H1 (cell line): ENCODE data around the gene MX1. TPM values are rescaled to one million over a fixed set of nuclear protein-coding genes. Genes with fewer than 3 reads are reported as not detected.

Experiments used
- CTCF ChIA-PET: fragments of 300-600 bp; sonication (Branson Sonifier 250); formaldehyde crosslinking; loops from one replicate; lab custom pipeline; 2021; ENCODE audit not compliant: partially characterized antibody; lab: Charles Lee
- POLR2A ChIA-PET: fragments of 300-600 bp; sonication (Branson Sonifier 250); formaldehyde crosslinking; loops from one replicate; lab custom pipeline; 2021; ENCODE audit warnings: inconsistent platforms; ENCODE audit not compliant: partially characterized antibody; lab: Charles Lee
- DNase-seq, 2 experiments: peaks; one replicate each; pipeline versions ENCODE4 v3.0.0 to v3.0.0-alpha.2; 2010 to 2022; ENCODE audit warnings: low spot score in 2 of 2, low read depth in 1 of 2, mixed read lengths in 1 of 2
- FAIRE-seq: peaks from 2 replicates; lab custom pipeline; 2011; peaks lifted over from hg19 to GRCh38; lab: Jason Lieb, UNC
- H2AFZ ChIP-seq: 2 replicates; pipeline ENCODE4 v1.8.1; 2012; ENCODE audit warnings: low read length, inconsistent platforms
- H2AK5ac ChIP-seq: 2 replicates; pipeline ENCODE4 v1.6.1; 2013; ENCODE audit warnings: low read depth, low read length
- H2BK120ac ChIP-seq: replicated peaks from 2 replicates; pipeline ENCODE3; 2013; ENCODE audit warnings: low read depth, low read length, inconsistent platforms
- H2BK12ac ChIP-seq: 2 replicates; pipeline ENCODE4 v1.6.1; 2013; ENCODE audit warnings: low read depth, low read length
- H2BK15ac ChIP-seq: 2 replicates; pipeline ENCODE4 v1.6.1; 2013; ENCODE audit warnings: low read length
- H2BK20ac ChIP-seq: 2 replicates; pipeline ENCODE4 v1.6.1; 2013; ENCODE audit warnings: low read length
- H2BK5ac ChIP-seq: 2 replicates; pipeline ENCODE4 v1.6.1; 2013; ENCODE audit warnings: low read depth, low read length
- H3K14ac ChIP-seq: 2 replicates; pipeline ENCODE4 v1.6.1; 2013; ENCODE audit warnings: inconsistent platforms; ENCODE audit not compliant: insufficient read length
- H3K18ac ChIP-seq: 2 replicates; pipeline ENCODE4 v1.6.1; 2013; ENCODE audit warnings: low read length; ENCODE audit errors: extremely low read depth
- H3K23ac ChIP-seq: 2 replicates; pipeline ENCODE4 v1.6.1; 2013; ENCODE audit warnings: inconsistent platforms; ENCODE audit not compliant: insufficient read length
- H3K23me2 ChIP-seq: 2 replicates; pipeline ENCODE4 v1.6.1; 2013; ENCODE audit warnings: low read depth, low read length
- H3K27ac ChIP-seq: 2 replicates; pipeline ENCODE4 v1.6.1; 2011; ENCODE audit warnings: low read depth, low read length, inconsistent platforms
- H3K27me3 ChIP-seq, 4 experiments: replicated peaks in 1 of 4; 1 replicate in 1 of 4; 2 replicates in 3 of 4; pipeline versions ENCODE4 v1.6.1 to v1.8.1; 2011 to 2013; ENCODE audit warnings: low read length in 3 of 4, mild to moderate bottlenecking in 3 of 4, inconsistent platforms in 2 of 4, mixed read lengths in 2 of 4, moderate library complexity in 1 of 4; ENCODE audit not compliant: control insufficient read depth in 3 of 4, insufficient read depth in 3 of 4; ENCODE audit errors: extremely low read depth in 1 of 4
- H3K36me3 ChIP-seq, 4 experiments: 2 replicates each; pipeline versions ENCODE4 v1.6.1 to v1.8.1; 2011 to 2013; ENCODE audit warnings: mild to moderate bottlenecking in 4 of 4, low read length in 3 of 4, moderate library complexity in 2 of 4, control low read depth in 1 of 4, inconsistent platforms in 1 of 4; ENCODE audit not compliant: insufficient read depth in 4 of 4, control insufficient read depth in 2 of 4
- H3K4ac ChIP-seq: replicated peaks from 2 replicates; pipeline ENCODE3; 2013; ENCODE audit warnings: low read length, low read depth, mixed read lengths, inconsistent platforms; ENCODE audit not compliant: insufficient read length
- H3K4me1 ChIP-seq, 4 experiments: replicated peaks in 1 of 4; 1 replicate in 1 of 4; 2 replicates in 3 of 4; pipeline versions ENCODE4 v1.6.1 to v1.8.1; 2011 to 2013; ENCODE audit warnings: low read length in 3 of 4, inconsistent platforms in 2 of 4, mixed read lengths in 1 of 4; ENCODE audit not compliant: insufficient read depth in 4 of 4, control insufficient read depth in 3 of 4
- H3K4me2 ChIP-seq, 2 experiments: 2 replicates each; pipeline versions ENCODE4 v1.6.1 to v1.8.1; 2011 to 2013; ENCODE audit warnings: low read depth in 2 of 2, low read length in 2 of 2, control low read depth in 1 of 2, inconsistent platforms in 1 of 2, mild to moderate bottlenecking in 1 of 2; ENCODE audit not compliant: insufficient read depth in 1 of 2
- H3K4me3 ChIP-seq, 4 experiments: fragments of 200-600, 300-600 bp in 1 of 4; sonication (generic), shearing (Covaris generic), sonication (Bioruptor Twin) in 1 of 4; 2 replicates each; pipeline versions ENCODE4 v1.5.1 to v1.8.1; 2011 to 2016; ENCODE audit warnings: low read length in 4 of 4, low read depth in 3 of 4, control low read depth in 2 of 4, inconsistent platforms in 2 of 4, mild to moderate bottlenecking in 2 of 4, mixed read lengths in 1 of 4, moderate library complexity in 1 of 4; ENCODE audit not compliant: insufficient read depth in 2 of 4; ENCODE audit errors: extremely low read depth in 1 of 4
- H3K56ac ChIP-seq: replicated peaks from 2 replicates; pipeline ENCODE3; 2013; ENCODE audit warnings: low read depth, mild to moderate bottlenecking, mixed read lengths, low read length, inconsistent platforms; ENCODE audit not compliant: insufficient read length
- H3K79me1 ChIP-seq: 2 replicates; pipeline ENCODE4 v1.6.1; 2013; ENCODE audit warnings: low read depth, low read length, control low read depth
- H3K79me2 ChIP-seq, 2 experiments: 2 replicates each; pipeline versions ENCODE4 v1.6.1 to v1.8.1; 2012 to 2013; ENCODE audit warnings: low read length in 2 of 2, mild to moderate bottlenecking in 2 of 2, inconsistent platforms in 1 of 2; ENCODE audit not compliant: insufficient read depth in 2 of 2, control insufficient read depth in 1 of 2
- H3K9ac ChIP-seq, 4 experiments: replicated peaks in 1 of 4; 1 replicate in 1 of 4; 2 replicates in 3 of 4; pipeline versions ENCODE4 v1.6.1 to v1.8.1; 2011 to 2013; ENCODE audit warnings: low read depth in 3 of 4, low read length in 3 of 4, control low read depth in 2 of 4, mild to moderate bottlenecking in 2 of 4, moderate library complexity in 2 of 4, inconsistent platforms in 1 of 4; ENCODE audit errors: extremely low read depth in 1 of 4
- H3K9me3 ChIP-seq, 2 experiments: 2 replicates each; pipeline versions ENCODE4 v1.6.1 to v1.8.1; 2012 to 2013; ENCODE audit warnings: mild to moderate bottlenecking in 2 of 2, moderate library complexity in 2 of 2, control low read depth in 1 of 2, inconsistent platforms in 1 of 2, low read depth in 1 of 2, low read length in 1 of 2, mixed read lengths in 1 of 2; ENCODE audit not compliant: insufficient read depth in 2 of 2
- H4K20me1 ChIP-seq, 2 experiments: replicated peaks in 1 of 2; 2 replicates each; pipeline versions ENCODE3 to v1.8.1; 2011 to 2013; ENCODE audit warnings: inconsistent platforms in 2 of 2, low read length in 2 of 2, mild to moderate bottlenecking in 1 of 2; ENCODE audit not compliant: insufficient read depth in 2 of 2, control insufficient read depth in 1 of 2
- H4K5ac ChIP-seq: 2 replicates; pipeline ENCODE4 v1.6.1; 2013; ENCODE audit warnings: low read length, low read depth, mixed read lengths, inconsistent platforms; ENCODE audit not compliant: insufficient read length
- H4K8ac ChIP-seq: 2 replicates; pipeline ENCODE4 v1.8.0; 2013; ENCODE audit warnings: mild to moderate bottlenecking, moderate library complexity, low read length, inconsistent platforms; ENCODE audit not compliant: insufficient read depth; ENCODE audit errors: extremely low read depth
- H4K91ac ChIP-seq: replicated peaks from 2 replicates; pipeline ENCODE3; 2013; ENCODE audit warnings: low read length, mixed read lengths, inconsistent platforms; ENCODE audit not compliant: insufficient read length
- CBX8 ChIP-seq: fragments of 300-800, 300-1000 bp; sonication (generic); IDR thresholded peaks from 2 replicates; pipeline ENCODE4 v1.7.1; 2016; ENCODE audit warnings: low read depth, low read length, borderline replicate concordance
- CHD2 ChIP-seq: IDR thresholded peaks from 2 replicates; pipeline ENCODE4 v1.6.1; 2012; ENCODE audit warnings: low read length, improper control_type of control experiment
- CREB1 ChIP-seq: IDR thresholded peaks from 2 replicates; pipeline ENCODE4 v1.6.1; 2012; ENCODE audit warnings: inconsistent platforms
- GTF2F1 ChIP-seq: IDR thresholded peaks from 2 replicates; pipeline ENCODE4 v1.6.1; 2012; ENCODE audit warnings: low read depth, low read length, improper control_type of control experiment, borderline replicate concordance
- HDAC2 ChIP-seq, 2 experiments: fragments of 300-600 bp in 1 of 2; sonication (generic) in 1 of 2; IDR thresholded peaks; 2 replicates each; pipeline ENCODE4 v1.6.1; 2011 to 2012; ENCODE audit warnings: low read depth in 2 of 2, low read length in 2 of 2, mild to moderate bottlenecking in 2 of 2, moderate library complexity in 2 of 2, borderline replicate concordance in 1 of 2, inconsistent platforms in 1 of 2
- HDAC6 ChIP-seq: IDR thresholded peaks from one replicate; pipeline ENCODE4 v1.7.1; 2012; ENCODE audit warnings: low read depth, mild to moderate bottlenecking, inconsistent platforms, low read length, moderate library complexity
- POU5F1 ChIP-seq: IDR thresholded peaks from 2 replicates; pipeline ENCODE4 v1.6.1; 2011; ENCODE audit warnings: low read depth, mild to moderate bottlenecking, low read length, moderate library complexity
- TCF12 ChIP-seq: IDR thresholded peaks from 2 replicates; pipeline ENCODE4 v1.6.1; 2011; ENCODE audit warnings: low read depth, mild to moderate bottlenecking, low read length
- WGBS, 2 experiments: shearing (Covaris generic) in 1 of 2; methylation state at CpG; one replicate each; pipeline versions ENCODE4 v1.1.6 to v1.1.7; 2013 to 2015; ENCODE audit warnings: low lambda C conversion rate in 2 of 2, mixed read lengths in 2 of 2, inconsistent platforms in 1 of 2, low coverage in 1 of 2, missing lambda C conversion rate in 1 of 2; ENCODE audit not compliant: insufficient replicate concordance in 2 of 2, insufficient coverage in 1 of 2, insufficient read length in 1 of 2; ENCODE audit errors: extremely low coverage in 1 of 2, missing lambda C conversion rate in 1 of 2; 5-methylcytosine and 5-hydroxymethylcytosine counted together
- polyA plus RNA-seq, 7 experiments: library from polyadenylated mRNA; depleted of rRNA in 3 of 7; stranded (reverse) in 5 of 7; unstranded in 2 of 7; fragments of >200 nt in 5 of 7; fragments of 200-250 nt in 2 of 7; gene quantifications; 1 replicate in 5 of 7; 2 replicates in 1 of 7; 4 replicates in 1 of 7; pipeline versions ENCODE4 v1.2.1 to v1.2.3, GENCODE V29; 2011 to 2013; ENCODE audit warnings: missing spikeins in 2 of 7, mixed read lengths in 2 of 7
- total RNA-seq: library from RNA; stranded (reverse); fragmentation: NEBNext Ultra II Directional; extraction: Animal tissue kit (Norgen Biotek cat#: 25700); gene quantifications from 2 replicates; pipeline ENCODE4 v1.2.1, GENCODE V29; 2021
- TF ChIP-seq, protein P1 (sequence below): IDR thresholded peaks from 2 replicates; pipeline ENCODE4 v1.6.1; 2011; ENCODE audit warnings: low read length, improper control_type of control experiment

Gene MX1
- total and polyA plus RNA-seq, 2 of the 8 experiments (the other 6 are each of a cell fraction or from before 2014, with no cell fraction given) = 3.8 to 5.7 TPM

DNA sequence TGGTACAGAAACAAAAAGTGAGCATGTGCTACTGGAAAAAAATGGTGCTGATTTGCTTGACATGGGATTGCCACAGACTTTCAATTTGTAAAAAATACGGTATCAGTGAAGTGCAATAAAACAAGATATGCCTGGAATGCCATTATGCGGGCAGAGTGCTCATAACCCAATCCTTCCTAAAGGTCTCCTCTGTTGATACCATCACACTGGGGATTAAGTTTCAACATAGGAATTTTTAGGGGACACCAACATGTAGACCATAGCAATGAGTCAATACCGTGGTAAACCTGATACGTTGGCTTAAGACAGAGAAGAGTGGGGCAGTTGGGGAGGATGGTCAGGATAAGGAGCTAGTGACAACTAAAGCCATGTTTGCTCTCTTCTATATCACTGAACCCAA is 20.5 kb downstream of the MX1 start:
- Histone ChIP-seq H3K4me1 (no peaks in the 10 kb centered on the region), H4K91ac (no peak overlapping the region), H2AK5ac (no peak overlapping the region), H2BK20ac (no peak overlapping the region), H3K56ac (no peak overlapping the region), H3K36me3 (no peaks in the 10 kb centered on the region), H3K23ac (no peak overlapping the region), H3K9ac (no peak overlapping the region), H3K14ac (no peak overlapping the region), H3K4me2 (no peak overlapping the region), H3K4ac (no peak overlapping the region), H2BK5ac (no peak overlapping the region), H3K18ac (no peak overlapping the region), H4K5ac (no peak overlapping the region), H3K9me3 (no peaks in the 10 kb centered on the region), H4K8ac (no peak overlapping the region), H4K20me1 (no peaks in the 10 kb centered on the region), H3K4me3 (no peak overlapping the region), H3K79me2 (no peaks in the 10 kb centered on the region), H3K23me2 (no peaks in the 10 kb centered on the region), H2BK120ac (no peak overlapping the region), H3K79me1 (no peaks in the 10 kb centered on the region), H2BK15ac (no peak overlapping the region), H2AFZ (no peak overlapping the region), H3K27ac (no peak overlapping the region)
- ChIA-PET CTCF (interaction anchor here (1.5 kb wide), 1 partner anchor 13 kb away, joined by 8 read pairs; no protein-coding TSS in a partner anchor), POLR2A (no interaction called here)
- FAIRE-seq (no peak), DNase-seq (no peak)
- 81% methylated on average over 4 of the region's 4 CpGs; no CpG with 5 or more reads in 1 of the 2 experiments for WGBS, 2 experiments
- TF ChIP-seq, protein P1, sequence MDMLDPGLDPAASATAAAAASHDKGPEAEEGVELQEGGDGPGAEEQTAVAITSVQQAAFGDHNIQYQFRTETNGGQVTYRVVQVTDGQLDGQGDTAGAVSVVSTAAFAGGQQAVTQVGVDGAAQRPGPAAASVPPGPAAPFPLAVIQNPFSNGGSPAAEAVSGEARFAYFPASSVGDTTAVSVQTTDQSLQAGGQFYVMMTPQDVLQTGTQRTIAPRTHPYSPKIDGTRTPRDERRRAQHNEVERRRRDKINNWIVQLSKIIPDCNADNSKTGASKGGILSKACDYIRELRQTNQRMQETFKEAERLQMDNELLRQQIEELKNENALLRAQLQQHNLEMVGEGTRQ = no peak
- TF ChIP-seq CBX8 (no peak), CREB1 (no peak), HDAC6 (no peak), HDAC2 (IDR thresholded peaks at IDR 0.05; ENCODE audit: borderline replicate concordance in 1 of 2, low read depth in 2 of 2, low read length in 2 of 2) (no peak), GTF2F1 (no peak), TCF12 (no peak), CHD2 (no peak), POU5F1 (no peak)
- TF ChIP-seq, all 59 proteins: peak for 0
- Histone ChIP-seq H2BK12ac (no peak overlapping the region), H3K27me3 (no peaks in the 10 kb centered on the region)
